K562 treated with DMSO at 1 percent for 24 hours (cell line): Measurements from ENCODE around the gene METAP1D. TPM values are rescaled to one million over a fixed set of nuclear protein-coding genes. Genes with fewer than 3 reads are reported as not detected.

ENCODE experiments used
- total RNA-seq: library from RNA; unstranded; fragments of 300-600 nt; gene quantifications from 2 replicates; pipeline ENCODE4 v1.2.3, GENCODE V29; 2022; ENCODE audit warnings: low read depth; ENCODE audit not compliant: insufficient read depth

METAP1D gene
- total RNA-seq = 4.3 and 16.6 TPM in 2 replicates

GRCh38 chr2:171999604-172000469 is at the start of gene METAP1D:
Gene METAP1D (plus strand): TSS chr2:171999953. CDS start chr2:171999970, 17 bp downstream.

DNA sequence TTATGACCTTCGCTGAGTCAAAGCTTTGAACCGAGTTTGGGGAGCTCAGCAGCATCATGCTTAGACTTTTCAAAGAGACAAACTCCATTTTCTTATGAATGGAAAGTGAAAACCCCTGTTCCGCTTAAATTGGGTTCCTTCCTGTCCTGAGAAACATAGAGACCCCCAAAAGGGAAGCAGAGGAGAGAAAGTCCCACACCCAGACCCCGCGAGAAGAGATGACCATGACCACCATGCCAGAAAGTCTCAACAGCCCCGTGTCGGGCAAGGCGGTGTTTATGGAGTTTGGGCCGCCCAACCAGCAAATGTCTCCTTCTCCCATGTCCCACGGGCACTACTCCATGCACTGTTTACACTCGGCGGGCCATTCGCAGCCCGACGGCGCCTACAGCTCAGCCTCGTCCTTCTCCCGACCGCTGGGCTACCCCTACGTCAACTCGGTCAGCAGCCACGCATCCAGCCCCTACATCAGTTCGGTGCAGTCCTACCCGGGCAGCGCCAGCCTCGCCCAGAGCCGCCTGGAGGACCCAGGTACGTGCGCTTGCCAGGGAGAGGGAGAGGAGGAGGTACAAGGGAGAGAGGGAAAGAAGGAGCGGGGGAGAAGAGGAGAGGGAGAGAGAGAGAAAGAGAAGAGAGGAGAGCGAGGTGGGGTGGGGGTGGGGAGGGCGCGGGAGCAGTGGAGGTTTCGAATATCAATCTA is 85.9 kb downstream of the METAP1D start, which contains the start of gene DLX1:
TSS of gene DLX1 (plus strand) at position 48 of the 700 bp plus-strand sequence. CDS start at position 219, 171 bp downstream.

DNA sequence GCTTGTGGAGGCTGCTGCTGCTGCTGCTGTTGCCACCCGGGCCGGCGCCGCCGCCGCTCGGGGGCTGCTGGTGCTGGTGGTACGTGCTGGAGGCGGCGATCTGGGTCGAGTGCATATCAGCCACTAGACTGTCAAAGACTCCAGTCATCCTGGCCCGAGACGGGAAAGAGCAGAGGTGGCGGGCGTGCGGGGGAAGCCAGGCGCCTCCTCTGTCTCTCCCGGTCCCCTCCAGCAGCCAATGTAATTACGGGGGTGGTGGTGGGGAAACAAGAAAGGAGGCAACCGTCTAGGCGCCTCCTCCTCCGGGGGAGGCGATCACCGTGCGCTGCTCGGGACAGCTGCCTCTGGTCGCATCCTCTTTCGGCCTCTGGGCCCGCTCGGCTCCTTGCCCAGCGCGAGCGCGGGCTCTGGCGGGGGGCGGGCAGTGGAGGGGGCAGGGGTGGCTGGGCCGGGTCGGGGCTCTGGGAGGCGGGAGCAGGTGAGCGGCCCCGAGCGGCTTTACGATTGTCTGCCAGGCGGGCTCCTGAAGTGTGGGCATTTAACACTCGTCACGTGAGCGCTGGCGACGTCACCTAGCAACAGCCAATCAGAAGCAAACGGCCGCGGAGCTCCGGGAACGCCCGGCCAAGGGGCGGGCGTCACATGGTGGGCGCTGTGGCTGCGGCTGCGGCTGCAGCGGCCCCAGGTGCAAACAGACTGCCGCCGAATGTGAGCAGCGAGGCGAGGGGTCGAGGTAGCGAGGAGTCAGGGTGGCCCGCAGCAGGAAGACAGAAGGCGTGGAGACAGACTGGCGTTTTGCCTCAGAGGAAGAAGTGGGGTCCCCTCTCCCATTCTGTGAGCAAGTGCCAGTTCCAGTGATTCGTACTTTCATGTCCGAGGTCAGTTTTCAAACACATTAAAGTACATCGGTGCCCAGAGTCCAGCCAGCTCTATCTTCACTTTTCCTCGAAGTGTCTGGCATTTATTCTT is 102.9 kb downstream of the METAP1D start, which contains the start of gene DLX2:
TSS of gene DLX2 (minus strand) at position 510 of the 969 bp plus-strand sequence. CDS start at position 148, 362 bp downstream.

Other genes starting within 250 kb of the METAP1D start
- 19.9 and 21.2 TPM in 2 replicates for gene SLC25A12, start 105.7 kb upstream of the METAP1D start, total RNA-seq
- 115 and 134 TPM in 2 replicates for gene HAT1, start 77.5 kb upstream of the METAP1D start, total RNA-seq
- gene DLX1, start 85.6 kb downstream of the METAP1D start, total RNA-seq = 9.3 and 9.6 TPM in 2 replicates
- 7.6 and 8.6 TPM in 2 replicates for gene DLX2, start 102.9 kb downstream of the METAP1D start, total RNA-seq